BE2C (cell line): ENCODE results near the gene SLC1A6.
"Not testable (repeated sequence)": the region's sequence is repeated elsewhere in the genome, so short reads cannot be mapped to it uniquely, and the experiment has no call there.

Source experiments
- DNase-seq: peaks from one replicate; pipeline ENCODE4 v3.0.0-alpha.2; 2020
- H3K27me3 ChIP-seq: fragments of 250-450 bp; sonication (Bioruptor Pico); 2 replicates; pipeline ENCODE4 v1.5.1; 2020; ENCODE audit warnings: mild to moderate bottlenecking
- H3K36me3 ChIP-seq: fragments of 250-450 bp; sonication (Bioruptor Pico); 2 replicates; pipeline ENCODE4 v1.5.1; 2020; ENCODE audit warnings: mild to moderate bottlenecking
- H3K4me1 ChIP-seq: fragments of 250-450 bp; sonication (Bioruptor Pico); 2 replicates; pipeline ENCODE4 v1.5.1; 2020
- H3K4me3 ChIP-seq: 2 replicates; pipeline ENCODE4 v1.5.1; 2011; ENCODE audit warnings: low read depth, low read length
- H3K9me3 ChIP-seq: fragments of 250-450 bp; sonication (Bioruptor Pico); 2 replicates; pipeline ENCODE4 v1.5.1; 2020
- CTCF ChIP-seq: IDR thresholded peaks from 2 replicates; pipeline ENCODE4 v1.5.1; 2012; ENCODE audit warnings: mild to moderate bottlenecking, low read depth, low read length

SLC1A6 gene

GRCh38 chr19:14950421-14950820 lies 29.2 kb downstream of the SLC1A6 start:
- Histone ChIP-seq H3K9me3 (no peaks in the 10 kb centered on the region), H3K27me3 (no peaks in the 10 kb centered on the region), H3K36me3 (no peaks in the 10 kb centered on the region), H3K4me3 (no peak overlapping the region), H3K4me1 (no peaks in the 10 kb centered on the region)
- TF ChIP-seq CTCF, result no peak
- DNase-seq, result no peak

- no peaks in the 10 kb centered on the region for H3K4me1 ChIP-seq
- TF ChIP-seq CTCF, result no peak
- H3K4me3 ChIP-seq, result no peak overlapping the region
- DNase-seq, result no peak
- no peaks in the 10 kb centered on the region for H3K9me3 ChIP-seq
- no peaks in the 10 kb centered on the region for H3K36me3 ChIP-seq
- no peaks in the 10 kb centered on the region for H3K27me3 ChIP-seq
These were observed 29.8 kb downstream of the SLC1A6 start for GRCh38 chr19:14949876-14950275.

- H3K4me3 ChIP-seq, DNase-seq, H3K4me1 ChIP-seq, H3K27me3 ChIP-seq, H3K36me3 ChIP-seq, H3K9me3 ChIP-seq: not testable (repeated sequence)
These were observed 30.3 kb downstream of the SLC1A6 start for GRCh38 chr19:14949413-14949812.

GRCh38 chr19:14944456-14944855 lies 35.2 kb downstream of the SLC1A6 start:
- TF ChIP-seq CTCF, result no peak
- H3K27me3 ChIP-seq, result no peaks in the 10 kb centered on the region
- no peak for DNase-seq
- no peak overlapping the region for H3K4me3 ChIP-seq
- H3K4me1 ChIP-seq, result no peaks in the 10 kb centered on the region
- H3K9me3 ChIP-seq, result no peaks in the 10 kb centered on the region
- no peaks in the 10 kb centered on the region for H3K36me3 ChIP-seq

GRCh38 chr19:14943601-14944000 lies 36.1 kb downstream of the SLC1A6 start:
- no peaks in the 10 kb centered on the region for H3K4me1 ChIP-seq
- H3K27me3 ChIP-seq, result no peaks in the 10 kb centered on the region

GRCh38 chr19:14941189-14941588 lies 38.5 kb downstream of the SLC1A6 start, which contains the start of gene OR7C2:
TSS of gene OR7C2 (plus strand) at chr19:14941489. CDS start at chr19:14941489, 0 bp downstream.
- TF ChIP-seq CTCF, result no peak
- no peak for DNase-seq
- Histone ChIP-seq H3K27me3 (no peaks in the 10 kb centered on the region), H3K9me3 (no peaks in the 10 kb centered on the region), H3K36me3 (no peaks in the 10 kb centered on the region), H3K4me1 (no peaks in the 10 kb centered on the region), H3K4me3 (no peak within 1 kb of the TSS)

More at GRCh38 chr19:14943601-14944000, 36.1 kb downstream of the SLC1A6 start:
- Histone ChIP-seq H3K4me3 (no peak overlapping the region), H3K36me3 (no peaks in the 10 kb centered on the region), H3K9me3 (no peaks in the 10 kb centered on the region)
- TF ChIP-seq CTCF, result no peak
- no peak for DNase-seq

GRCh38 chr19:14940266-14940665 lies 39.4 kb downstream of the SLC1A6 start:
- H3K27me3 ChIP-seq, result no peaks in the 10 kb centered on the region
- H3K4me3 ChIP-seq, result no peak overlapping the region
- H3K9me3 ChIP-seq, result no peaks in the 10 kb centered on the region
- H3K36me3 ChIP-seq, result no peaks in the 10 kb centered on the region
- no peak for TF ChIP-seq CTCF
- no peak for DNase-seq
- no peaks in the 10 kb centered on the region for H3K4me1 ChIP-seq
